HEK293 (cell line): Measurements from ENCODE around the gene MSX1.

ENCODE experiments used
- HOXA7 ChIP-seq: sonication (generic); formaldehyde crosslinking; IDR thresholded peaks from 2 replicates; pipeline ENCODE4 v1.8.1; 2022; ENCODE audit warnings: missing genetic modification reagents, borderline replicate concordance
- PATZ1 ChIP-seq: fragments of 450-650 bp; formaldehyde crosslinking; IDR thresholded peaks from 2 replicates; pipeline ENCODE4 v1.5.1; 2016; ENCODE audit warnings: missing biosample characterization, missing genetic modification characterization
- REST ChIP-seq: fragments of 450-650 bp; formaldehyde crosslinking; IDR thresholded peaks from 2 replicates; pipeline ENCODE4 v1.5.1; 2016; ENCODE audit warnings: missing biosample characterization, missing genetic modification characterization
- SALL2 ChIP-seq: fragments of 450-650 bp; formaldehyde crosslinking; IDR thresholded peaks from 2 replicates; pipeline ENCODE4 v1.5.0; 2017; ENCODE audit warnings: missing biosample characterization, mild to moderate bottlenecking, missing genetic modification characterization, borderline replicate concordance
- SP2 ChIP-seq: fragments of 450-650 bp; formaldehyde crosslinking; IDR thresholded peaks from 2 replicates; pipeline ENCODE4 v1.5.1; 2016; ENCODE audit warnings: missing biosample characterization, missing genetic modification characterization
- YY1 ChIP-seq: fragments of 450-650 bp; formaldehyde crosslinking; IDR thresholded peaks from 2 replicates; pipeline ENCODE4 v1.5.1; 2018; ENCODE audit warnings: missing biosample characterization, missing genetic modification characterization
- ZBTB8A ChIP-seq: fragments of 450-650 bp; formaldehyde crosslinking; IDR thresholded peaks from 2 replicates; pipeline ENCODE4 v1.5.1; 2016; ENCODE audit warnings: missing biosample characterization, missing genetic modification characterization
- ZNF157 ChIP-seq: fragments of 450-650 bp; formaldehyde crosslinking; IDR thresholded peaks from 2 replicates; pipeline ENCODE4 v1.5.1; 2016; ENCODE audit warnings: missing biosample characterization, missing genetic modification characterization
- ZNF645 ChIP-seq: fragments of 450-650 bp; formaldehyde crosslinking; IDR thresholded peaks from 2 replicates; pipeline ENCODE4; 2016; ENCODE audit warnings: missing biosample characterization, missing genetic modification characterization
- ZNF707 ChIP-seq: fragments of 450-650 bp; formaldehyde crosslinking; IDR thresholded peaks from 2 replicates; pipeline ENCODE4 v1.5.1; 2016; ENCODE audit warnings: missing biosample characterization, missing genetic modification characterization
- TF ChIP-seq, protein P1 (sequence below): fragments of 450-650 bp; formaldehyde crosslinking; IDR thresholded peaks from 2 replicates; pipeline ENCODE4 v1.5.1; 2016; ENCODE audit warnings: missing biosample characterization, missing genetic modification characterization
- TF ChIP-seq, protein P2 (sequence below): fragments of 450-650 bp; formaldehyde crosslinking; IDR thresholded peaks from 2 replicates; pipeline ENCODE4 v1.5.1; 2017; ENCODE audit warnings: missing biosample characterization, mild to moderate bottlenecking, missing genetic modification characterization, moderate library complexity

- no peak for TF ChIP-seq HOXA7 (CRISPR knock-in tag)
- TF ChIP-seq, protein P1, sequence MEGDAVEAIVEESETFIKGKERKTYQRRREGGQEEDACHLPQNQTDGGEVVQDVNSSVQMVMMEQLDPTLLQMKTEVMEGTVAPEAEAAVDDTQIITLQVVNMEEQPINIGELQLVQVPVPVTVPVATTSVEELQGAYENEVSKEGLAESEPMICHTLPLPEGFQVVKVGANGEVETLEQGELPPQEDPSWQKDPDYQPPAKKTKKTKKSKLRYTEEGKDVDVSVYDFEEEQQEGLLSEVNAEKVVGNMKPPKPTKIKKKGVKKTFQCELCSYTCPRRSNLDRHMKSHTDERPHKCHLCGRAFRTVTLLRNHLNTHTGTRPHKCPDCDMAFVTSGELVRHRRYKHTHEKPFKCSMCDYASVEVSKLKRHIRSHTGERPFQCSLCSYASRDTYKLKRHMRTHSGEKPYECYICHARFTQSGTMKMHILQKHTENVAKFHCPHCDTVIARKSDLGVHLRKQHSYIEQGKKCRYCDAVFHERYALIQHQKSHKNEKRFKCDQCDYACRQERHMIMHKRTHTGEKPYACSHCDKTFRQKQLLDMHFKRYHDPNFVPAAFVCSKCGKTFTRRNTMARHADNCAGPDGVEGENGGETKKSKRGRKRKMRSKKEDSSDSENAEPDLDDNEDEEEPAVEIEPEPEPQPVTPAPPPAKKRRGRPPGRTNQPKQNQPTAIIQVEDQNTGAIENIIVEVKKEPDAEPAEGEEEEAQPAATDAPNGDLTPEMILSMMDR (tag by site-specific recombination), result no peak
- no peak for TF ChIP-seq ZBTB8A (tag by site-specific recombination)
- TF ChIP-seq, protein P2, sequence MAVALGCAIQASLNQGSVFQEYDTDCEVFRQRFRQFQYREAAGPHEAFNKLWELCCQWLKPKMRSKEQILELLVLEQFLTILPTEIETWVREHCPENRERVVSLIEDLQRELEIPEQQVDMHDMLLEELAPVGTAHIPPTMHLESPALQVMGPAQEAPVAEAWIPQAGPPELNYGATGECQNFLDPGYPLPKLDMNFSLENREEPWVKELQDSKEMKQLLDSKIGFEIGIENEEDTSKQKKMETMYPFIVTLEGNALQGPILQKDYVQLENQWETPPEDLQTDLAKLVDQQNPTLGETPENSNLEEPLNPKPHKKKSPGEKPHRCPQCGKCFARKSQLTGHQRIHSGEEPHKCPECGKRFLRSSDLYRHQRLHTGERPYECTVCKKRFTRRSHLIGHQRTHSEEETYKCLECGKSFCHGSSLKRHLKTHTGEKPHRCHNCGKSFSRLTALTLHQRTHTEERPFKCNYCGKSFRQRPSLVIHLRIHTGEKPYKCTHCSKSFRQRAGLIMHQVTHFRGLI, result no peak
- TF ChIP-seq SALL2 (tag by site-specific recombination), result no peak
- no peak for TF ChIP-seq SP2 (tag by site-specific recombination)
- no peak for TF ChIP-seq YY1 (tag by site-specific recombination)
- TF ChIP-seq ZNF707, result no peak
- TF ChIP-seq ZNF645 (tag by site-specific recombination), result no peak
- no peak for TF ChIP-seq REST (tag by site-specific recombination)
- TF ChIP-seq ZNF157 (tag by site-specific recombination), result no peak
- no peak for TF ChIP-seq PATZ1 (tag by site-specific recombination)
Measured at GRCh38 chr4:4824232-4824631, 35.2 kb upstream of the MSX1 start.
